Inferior parietal cortex (tissue), 1 donor: Measurements from ENCODE around the gene KTI12.
"Not testable (repeated sequence)": the region's sequence is repeated elsewhere in the genome, so short reads cannot be mapped to it uniquely, and the experiment has no call there.

Source experiments
- DNase-seq: peaks from one replicate; pipeline ENCODE4 v3.0.0-alpha.2; 2016; ENCODE audit errors: extremely low spot score

KTI12 gene, protein sequence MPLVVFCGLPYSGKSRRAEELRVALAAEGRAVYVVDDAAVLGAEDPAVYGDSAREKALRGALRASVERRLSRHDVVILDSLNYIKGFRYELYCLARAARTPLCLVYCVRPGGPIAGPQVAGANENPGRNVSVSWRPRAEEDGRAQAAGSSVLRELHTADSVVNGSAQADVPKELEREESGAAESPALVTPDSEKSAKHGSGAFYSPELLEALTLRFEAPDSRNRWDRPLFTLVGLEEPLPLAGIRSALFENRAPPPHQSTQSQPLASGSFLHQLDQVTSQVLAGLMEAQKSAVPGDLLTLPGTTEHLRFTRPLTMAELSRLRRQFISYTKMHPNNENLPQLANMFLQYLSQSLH

GRCh38 chr1:52033190-52034049 is at the start of gene KTI12:
TSS of gene KTI12 (minus strand) at chr1:52033810. CDS start at chr1:52033761, 49 bp downstream.
- peak; percentile 94 for DNase-seq

- DNase-seq = no peak
Measured at GRCh38 chr1:52080014-52080415, 46.4 kb upstream of the KTI12 start.

DNA sequence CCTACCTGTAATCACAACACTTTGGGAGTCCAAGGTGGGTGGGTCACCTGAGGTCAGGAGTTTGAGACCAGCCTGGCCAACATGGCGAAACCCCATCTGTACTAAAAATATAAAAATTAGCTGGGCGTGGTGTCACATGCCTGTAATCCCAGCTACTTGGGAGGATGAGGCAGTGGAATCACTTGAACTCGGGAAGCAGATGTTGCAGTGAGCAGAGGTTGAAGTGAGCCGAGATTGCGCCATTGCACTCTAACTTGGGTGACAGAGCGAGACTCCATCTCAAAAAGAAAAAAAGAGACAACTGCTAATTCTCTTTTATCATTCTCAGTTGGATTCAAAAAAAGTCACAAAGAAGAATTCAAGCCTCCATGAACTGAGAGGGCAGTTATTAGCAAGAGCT is 43.7 kb upstream of the KTI12 start:
- DNase-seq = not testable (repeated sequence)

GRCh38 chr1:52072291-52072690 is 38.7 kb upstream of the KTI12 start:
- DNase-seq = no peak

- no peak for DNase-seq
Measured at GRCh38 chr1:52070704-52071103, 37.1 kb upstream of the KTI12 start.

DNA sequence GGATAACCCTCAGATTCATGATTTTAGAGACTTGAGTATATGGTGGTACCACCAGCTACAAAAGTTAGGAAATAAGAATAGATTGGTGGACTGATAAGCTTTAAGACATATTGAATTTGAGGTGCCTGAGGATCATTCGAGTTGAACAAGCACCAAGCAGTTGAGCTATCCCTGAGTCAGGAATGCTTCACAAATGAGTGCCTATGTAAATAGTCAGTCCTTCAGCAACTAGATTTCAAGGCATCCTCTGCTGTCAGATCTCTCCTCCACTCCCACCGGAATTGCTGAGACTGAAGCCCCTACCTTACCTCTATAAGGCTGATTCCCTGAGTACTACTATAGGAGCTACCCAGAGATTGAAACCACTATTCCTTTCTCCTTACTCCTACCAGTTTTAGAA is 29.6 kb upstream of the KTI12 start:
- no peak for DNase-seq

- DNase-seq = no peak
Measured at GRCh38 chr1:52060822-52061221, 27.2 kb upstream of the KTI12 start.

DNA sequence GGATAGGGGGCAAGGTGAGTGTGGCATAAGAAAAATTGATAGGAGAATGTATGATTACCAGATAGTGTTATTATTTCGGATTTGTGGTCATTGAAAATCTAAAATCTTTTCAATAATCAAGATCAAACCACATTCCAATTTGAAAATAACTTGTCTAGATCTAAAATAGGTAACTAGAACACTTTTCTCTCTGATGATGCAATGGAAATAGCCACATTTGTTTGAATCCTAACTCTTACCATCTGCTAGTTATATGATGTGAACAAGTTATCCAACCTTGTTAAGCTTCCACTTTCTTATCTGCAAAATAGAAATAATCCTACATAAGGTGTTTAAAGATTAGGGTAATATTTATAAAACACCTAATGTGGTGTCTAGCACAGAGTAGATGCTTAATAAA is 26.3 kb upstream of the KTI12 start:
- no peak for DNase-seq

DNA sequence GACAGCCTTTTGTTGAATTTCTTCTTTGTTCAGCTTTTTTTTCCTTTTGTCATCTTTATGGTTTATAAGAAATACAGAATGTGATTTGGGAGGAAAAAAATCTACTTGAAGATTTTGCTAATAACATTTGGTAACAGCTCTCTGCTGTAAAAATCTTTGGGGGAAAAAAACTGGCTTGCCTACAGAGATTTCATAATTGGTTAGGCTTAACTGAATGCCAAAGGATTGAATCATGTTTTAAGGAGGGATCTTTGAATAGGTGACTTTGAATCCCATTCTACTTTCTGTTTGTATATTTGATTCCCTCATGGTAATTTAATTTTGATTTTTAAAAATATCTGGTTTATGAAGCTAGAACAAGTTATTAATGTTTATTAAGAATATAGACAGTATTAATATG is 25.7 kb upstream of the KTI12 start:
- DNase-seq = no peak

- DNase-seq = no peak
Measured at GRCh38 chr1:52057876-52058415, 24.3 kb upstream of the KTI12 start.

DNA sequence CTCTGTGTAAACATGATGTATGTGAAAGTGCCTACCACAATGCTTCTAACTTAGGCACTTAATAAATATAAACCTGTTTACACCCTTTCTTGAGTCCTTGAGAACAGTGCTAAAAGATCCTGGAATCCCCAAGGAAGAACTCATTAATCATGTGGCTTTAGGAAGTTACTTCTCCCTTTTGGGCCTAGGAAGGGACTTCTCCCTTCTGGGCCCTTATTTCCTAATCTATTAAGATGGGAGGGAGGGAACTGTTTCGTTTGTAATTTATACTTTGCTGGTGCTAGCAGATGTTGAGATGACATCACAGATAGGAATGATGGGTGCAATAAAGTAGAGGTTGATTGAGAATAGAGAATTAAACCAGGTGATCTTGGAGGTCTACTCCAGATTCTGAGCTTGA is 23.6 kb upstream of the KTI12 start:
- DNase-seq = no peak

GRCh38 chr1:52056937-52057231 is 23.3 kb upstream of the KTI12 start:
- no peak for DNase-seq

DNA sequence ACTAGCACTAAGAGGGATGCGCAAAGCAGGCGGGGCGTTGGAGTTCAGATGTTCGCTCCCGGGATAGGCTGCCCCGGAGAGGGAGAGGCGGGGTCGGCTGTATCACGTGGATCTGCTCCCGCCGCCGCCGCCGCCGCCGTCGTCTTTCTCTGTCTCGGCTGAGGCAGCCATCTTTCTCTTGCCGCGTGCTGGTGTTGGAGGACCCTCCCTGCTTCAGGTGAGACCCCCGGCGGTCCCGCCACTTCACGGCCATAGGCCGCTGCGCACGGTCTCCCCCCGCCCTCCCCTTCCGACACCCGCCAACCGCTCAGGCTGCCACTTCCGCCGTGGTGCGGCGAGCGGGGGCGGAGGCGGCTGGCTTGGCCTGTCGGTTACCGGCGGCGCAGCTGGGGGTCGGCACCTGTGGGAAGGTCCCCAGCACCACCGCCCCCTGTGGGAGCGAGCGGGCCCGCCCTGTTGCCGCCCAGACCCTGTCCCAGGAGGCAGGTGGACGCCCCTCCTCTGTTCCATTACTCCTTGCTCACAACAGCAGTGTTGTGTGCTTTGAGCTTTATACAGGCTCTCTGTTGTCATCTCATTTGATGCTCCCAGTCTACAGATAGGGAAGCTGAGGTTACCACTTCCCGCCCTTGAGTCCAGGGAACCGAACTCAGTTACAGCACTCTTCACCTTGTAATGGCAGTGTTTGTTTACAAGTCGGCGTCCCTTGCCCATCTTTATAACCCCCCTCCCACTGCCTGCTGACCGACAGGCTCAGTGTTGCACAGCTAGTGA is 22.7 kb upstream of the KTI12 start, which contains the start of gene BTF3L4:
TSS of gene BTF3L4 (plus strand) at position 133 of the 774 bp plus-strand sequence. CDS start 3,553 bp downstream, outside the sequence.
- peak; percentile 94 for DNase-seq

DNA sequence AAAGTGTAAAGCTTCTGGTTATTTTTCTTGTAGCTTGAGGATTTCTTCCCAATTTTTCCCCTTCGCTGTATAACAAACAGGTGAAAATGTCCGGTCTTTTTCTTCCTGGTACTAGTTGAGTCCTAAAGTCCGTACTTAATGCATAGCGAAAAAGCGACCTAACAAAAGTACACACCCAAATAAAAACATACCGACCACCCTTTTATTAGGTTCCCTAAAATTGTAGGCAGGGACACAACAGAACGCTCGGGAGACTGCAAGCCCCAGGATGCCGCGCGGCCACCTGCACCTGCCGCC is 22.2 kb upstream of the KTI12 start:
- DNase-seq = no peak

DNA sequence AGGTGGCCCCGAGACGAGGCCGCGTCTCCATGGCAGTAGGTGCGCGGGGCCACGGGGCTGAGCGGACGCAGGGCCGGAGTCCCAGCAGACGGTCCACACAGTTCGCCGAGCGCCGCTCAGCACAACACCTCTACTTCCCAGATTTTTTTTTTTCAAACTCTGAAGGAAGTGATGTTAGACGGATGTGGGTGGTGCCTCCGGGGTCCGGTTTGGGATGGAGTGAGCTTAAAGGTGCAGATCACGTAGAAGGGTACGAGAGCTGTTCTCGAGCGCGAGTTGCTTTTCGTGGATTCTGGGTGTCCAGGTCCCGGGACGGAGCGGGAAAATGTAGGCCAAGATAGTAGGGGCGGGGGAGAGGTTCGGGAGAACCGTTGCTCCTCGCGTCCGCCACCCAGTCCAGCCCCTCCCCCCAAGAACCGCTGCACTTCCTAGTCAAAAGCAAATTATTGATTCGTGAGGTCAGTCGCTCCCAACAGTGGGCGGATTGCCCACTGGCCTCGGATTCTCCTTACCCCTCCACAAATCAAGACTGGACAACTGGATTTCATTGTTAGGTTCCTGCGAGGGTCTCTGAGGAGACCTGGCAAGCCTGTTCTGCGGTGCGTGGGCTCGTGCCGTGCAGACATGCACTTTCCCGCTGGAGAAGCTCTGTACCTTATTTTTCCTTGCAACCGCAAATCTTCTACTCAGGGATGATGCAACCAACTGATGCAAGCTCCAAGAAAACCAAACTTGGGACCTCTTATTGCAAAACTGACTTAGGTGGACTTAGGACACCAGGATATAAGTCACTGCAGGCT is 21.7 kb upstream of the KTI12 start, which contains the start of gene TXNDC12:
TSS of gene TXNDC12 (minus strand) at position 126 of the 800 bp plus-strand sequence. CDS start at position 31, 95 bp downstream.
- DNase-seq = peak; percentile 92

- no peak for DNase-seq
Measured at GRCh38 chr1:52054496-52055065, 21.0 kb upstream of the KTI12 start.

DNA sequence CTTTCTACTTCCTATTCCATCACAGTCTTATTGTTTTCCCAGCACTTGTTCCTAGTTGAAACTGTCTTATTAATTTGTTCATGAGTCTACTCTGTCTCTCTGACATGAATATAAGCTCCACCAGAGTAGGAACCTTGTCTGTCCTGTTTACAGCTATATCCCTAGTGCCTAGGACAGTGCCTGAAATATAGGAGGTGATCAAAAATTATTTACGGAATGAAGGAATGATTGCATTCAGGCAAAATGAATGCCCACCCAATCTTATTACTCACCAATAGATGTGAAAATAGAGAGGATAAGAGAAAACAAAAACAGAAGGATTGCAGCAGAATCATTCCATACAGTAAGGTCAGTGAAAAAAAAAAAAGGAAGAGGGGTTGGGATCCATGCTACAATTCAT is 20.3 kb upstream of the KTI12 start:
- no peak for DNase-seq

DNA sequence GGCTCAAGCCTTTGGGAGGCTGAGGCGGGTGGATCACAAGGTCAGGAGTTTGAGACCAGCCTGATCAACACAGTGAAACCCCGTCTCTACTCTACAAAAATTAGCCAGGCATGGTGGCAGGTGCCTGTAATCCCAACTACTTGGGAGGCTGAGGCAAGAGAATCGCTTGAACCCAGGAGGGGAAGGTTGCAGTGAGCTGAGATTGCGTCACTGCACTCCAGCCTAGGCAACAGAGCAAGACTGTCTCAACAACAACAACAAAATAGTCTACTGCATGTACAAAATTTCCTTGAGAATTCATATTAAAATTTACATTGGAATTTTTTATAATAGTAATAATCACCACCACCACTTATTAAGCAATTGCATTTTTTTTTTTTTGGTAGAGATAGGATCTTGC is 15.7 kb upstream of the KTI12 start:
- DNase-seq = not testable (repeated sequence)

DNA sequence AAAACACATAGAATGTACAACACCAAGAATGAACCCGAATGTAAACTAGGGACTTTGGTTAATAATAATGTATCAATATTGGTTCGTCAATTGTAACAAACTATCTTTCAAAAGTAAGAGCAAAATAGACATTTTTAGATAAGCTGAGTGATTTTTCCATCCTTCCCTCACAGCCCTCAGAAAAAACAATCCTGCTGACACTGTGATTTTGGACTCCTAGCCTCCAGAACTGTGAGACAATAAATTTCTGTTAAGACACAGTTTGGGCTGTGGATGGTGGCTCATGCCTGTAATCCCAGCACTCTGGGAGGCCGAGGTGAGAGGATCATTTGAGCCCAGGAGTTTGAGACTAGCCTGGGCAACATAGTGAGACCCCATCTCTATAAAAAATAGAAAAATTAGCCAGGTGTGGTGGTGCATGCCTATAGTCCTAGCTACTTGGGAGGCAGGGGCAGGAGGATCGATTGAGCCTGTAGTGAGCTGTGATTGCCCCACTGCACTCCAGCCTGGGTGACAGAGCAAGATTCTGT is 12.1 kb upstream of the KTI12 start:
- not testable (repeated sequence) for DNase-seq

- no peak for DNase-seq
Measured at GRCh38 chr1:52045236-52045635, 11.6 kb upstream of the KTI12 start.
